SK-N-SH (cell line): ENCODE measurements around the gene FBXO44.

ENCODE experiments used
- EP300 ChIP-seq, 2 experiments: IDR thresholded peaks; 2 replicates each; pipeline versions ENCODE4 v1.4.0 to v1.6.1; 2012; ENCODE audit warnings: borderline replicate concordance in 1 of 2, low read depth in 1 of 2, low read length in 1 of 2
- PBX3 ChIP-seq: IDR thresholded peaks from 2 replicates; pipeline ENCODE4; 2012
- TF ChIP-seq, protein P1 (sequence below): fragments of 200-600 bp; sonication (generic); IDR thresholded peaks from 2 replicates; pipeline ENCODE4 v1.6.1; 2017; ENCODE audit warnings: antibody characterized with exemption, mild to moderate bottlenecking, moderate library complexity

GRCh38 chr1:11640101-11640500, 14.6 kb upstream of the FBXO44 start:
- TF ChIP-seq, protein P1, sequence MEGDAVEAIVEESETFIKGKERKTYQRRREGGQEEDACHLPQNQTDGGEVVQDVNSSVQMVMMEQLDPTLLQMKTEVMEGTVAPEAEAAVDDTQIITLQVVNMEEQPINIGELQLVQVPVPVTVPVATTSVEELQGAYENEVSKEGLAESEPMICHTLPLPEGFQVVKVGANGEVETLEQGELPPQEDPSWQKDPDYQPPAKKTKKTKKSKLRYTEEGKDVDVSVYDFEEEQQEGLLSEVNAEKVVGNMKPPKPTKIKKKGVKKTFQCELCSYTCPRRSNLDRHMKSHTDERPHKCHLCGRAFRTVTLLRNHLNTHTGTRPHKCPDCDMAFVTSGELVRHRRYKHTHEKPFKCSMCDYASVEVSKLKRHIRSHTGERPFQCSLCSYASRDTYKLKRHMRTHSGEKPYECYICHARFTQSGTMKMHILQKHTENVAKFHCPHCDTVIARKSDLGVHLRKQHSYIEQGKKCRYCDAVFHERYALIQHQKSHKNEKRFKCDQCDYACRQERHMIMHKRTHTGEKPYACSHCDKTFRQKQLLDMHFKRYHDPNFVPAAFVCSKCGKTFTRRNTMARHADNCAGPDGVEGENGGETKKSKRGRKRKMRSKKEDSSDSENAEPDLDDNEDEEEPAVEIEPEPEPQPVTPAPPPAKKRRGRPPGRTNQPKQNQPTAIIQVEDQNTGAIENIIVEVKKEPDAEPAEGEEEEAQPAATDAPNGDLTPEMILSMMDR = no peak
- TF ChIP-seq PBX3 (no peak), EP300 (IDR thresholded peaks at IDR 0.05; ENCODE audit: borderline replicate concordance in 1 of 2, low read depth in 1 of 2, low read length in 1 of 2) (no peak)
